HepG2 (cell line): Measurements from ENCODE around the gene TMEM184B. TPM values are rescaled to one million over a fixed set of nuclear protein-coding genes. Genes with fewer than 3 reads are reported as not detected.

Source experiments
- ASH2L ChIP-seq: fragments of 300-600, 200-600 bp; sonication (generic); IDR thresholded peaks from 2 replicates; pipeline ENCODE4 v1.7.0; 2017; ENCODE audit warnings: low read depth, mild to moderate bottlenecking, moderate library complexity, mixed read lengths, low read length; ENCODE audit not compliant: insufficient read length
- HMGXB4 ChIP-seq, 2 experiments: sonication (generic) in 1 of 2; formaldehyde crosslinking in 1 of 2; IDR thresholded peaks; 2 replicates each; pipeline versions ENCODE4 v1.4.0 to v1.6.1; 2018 to 2020; ENCODE audit warnings: missing genetic modification reagents in 2 of 2, borderline replicate concordance in 1 of 2, low read depth in 1 of 2, mild to moderate bottlenecking in 1 of 2, missing biosample characterization in 1 of 2
- HNRNPK ChIP-seq: fragments of 200-400 bp; formaldehyde crosslinking; IDR thresholded peaks from 2 replicates; pipeline ENCODE4 v1.6.1; 2018; ENCODE audit warnings: low read length, low read depth, moderate library complexity, mild to moderate bottlenecking; ENCODE audit not compliant: poor library complexity, severe bottlenecking
- HOXA5 ChIP-seq: sonication (generic); formaldehyde crosslinking; IDR thresholded peaks from 2 replicates; pipeline ENCODE4 v1.4.0; 2020; ENCODE audit warnings: missing genetic modification reagents
- KLF16 ChIP-seq, 2 experiments: sonication (generic) in 1 of 2; formaldehyde crosslinking in 1 of 2; IDR thresholded peaks; 2 replicates each; pipeline versions ENCODE4 v1.6.1 to v1.8.0; 2016 to 2023; ENCODE audit warnings: missing genetic modification reagents in 2 of 2, missing compliant biosample characterization in 1 of 2
- LCORL ChIP-seq, 2 experiments: fragments of 450-650 bp in 1 of 2; sonication (generic) in 1 of 2; formaldehyde crosslinking in 1 of 2; IDR thresholded peaks; 2 replicates each; pipeline versions ENCODE4 v1.5.0 to v1.6.1; 2017 to 2020; ENCODE audit warnings: antibody characterized with exemption in 1 of 2, missing genetic modification reagents in 1 of 2
- PATZ1 ChIP-seq: sonication (generic); formaldehyde crosslinking; IDR thresholded peaks from 2 replicates; pipeline ENCODE4 v1.4.0; 2020; ENCODE audit warnings: missing genetic modification reagents
- PHF8 ChIP-seq: sonication (generic); formaldehyde crosslinking; IDR thresholded peaks from 2 replicates; pipeline ENCODE4 v1.5.0; 2020; ENCODE audit warnings: missing genetic modification reagents
- POGK ChIP-seq: sonication (generic); formaldehyde crosslinking; conservative IDR thresholded peaks from 2 replicates; pipeline ENCODE4 v1.8.0; 2022; ENCODE audit warnings: mild to moderate bottlenecking, moderate library complexity, missing genetic modification reagents
- TEAD2 ChIP-seq: sonication (generic); formaldehyde crosslinking; IDR thresholded peaks from 2 replicates; pipeline ENCODE4 v1.9.0; 2021; ENCODE audit warnings: missing genetic modification reagents
- UBTF ChIP-seq: sonication (generic); formaldehyde crosslinking; IDR thresholded peaks from 2 replicates; pipeline ENCODE4 v1.4.0; 2020; ENCODE audit warnings: mild to moderate bottlenecking, missing genetic modification reagents
- YY1 ChIP-seq: IDR thresholded peaks from 2 replicates; pipeline ENCODE4 v1.6.1; 2011; ENCODE audit warnings: low read length, low read depth, moderate library complexity, mild to moderate bottlenecking; ENCODE audit not compliant: insufficient read depth, insufficient replicate concordance
- ZC3H13 ChIP-seq: sonication (generic); formaldehyde crosslinking; IDR thresholded peaks from 2 replicates; pipeline ENCODE4 v1.8.1; 2023; ENCODE audit warnings: mild to moderate bottlenecking, missing genetic modification reagents, moderate library complexity
- ZFY ChIP-seq: sonication (generic); formaldehyde crosslinking; IDR thresholded peaks from 2 replicates; pipeline ENCODE4 v1.4.0; 2020; ENCODE audit warnings: missing genetic modification reagents
- ZNF501 ChIP-seq: sonication (generic); formaldehyde crosslinking; IDR thresholded peaks from 2 replicates; pipeline ENCODE4 v1.5.1; 2020; ENCODE audit warnings: mild to moderate bottlenecking, moderate library complexity, missing genetic modification reagents
- ZNF549 ChIP-seq: sonication (generic); formaldehyde crosslinking; IDR thresholded peaks from 2 replicates; pipeline ENCODE4 v1.5.0; 2020; ENCODE audit warnings: missing genetic modification reagents
- ZNF768 ChIP-seq: sonication (generic); formaldehyde crosslinking; IDR thresholded peaks from 2 replicates; pipeline ENCODE4 v1.4.0; 2020; ENCODE audit warnings: missing genetic modification reagents
- ZZZ3 ChIP-seq: sonication (generic); formaldehyde crosslinking; IDR thresholded peaks from 2 replicates; pipeline ENCODE4 v1.4.0; 2020; ENCODE audit warnings: missing genetic modification reagents, mild to moderate bottlenecking, borderline replicate concordance
- polyA plus RNA-seq, 8 experiments: library from polyadenylated mRNA; depleted of rRNA in 3 of 8; stranded (reverse) in 7 of 8; unstranded in 1 of 8; fragments of >200 nt; fragmentation: Illumina TruSeq in 4 of 8; extraction: Trizol in 4 of 8; gene quantifications; 2 replicates each; pipeline versions ENCODE4 v1.2.1 to v1.2.3, GENCODE V29; 2011 to 2016; ENCODE audit warnings: low read depth in 4 of 8, missing spikeins in 1 of 8, mixed read lengths in 1 of 8; ENCODE audit not compliant: insufficient read depth in 1 of 8
- total RNA-seq, 5 experiments: library from RNA; depleted of rRNA; stranded (reverse); fragments of >200 nt; fragmentation: Illumina TruSeq; extraction: Trizol; gene quantifications; 2 replicates each; pipeline ENCODE4 v1.2.3, GENCODE V29; 2016; ENCODE audit warnings: low read depth in 1 of 5

Gene TMEM184B
- total and polyA plus RNA-seq, 2 of the 13 experiments (the other 11 are each of a cell fraction or from before 2014, with no cell fraction given) = 15.9 to 16.0 TPM

GRCh38 chr22:38316364-38317121 is 43.7 kb upstream of the TMEM184B start (continued):
- TF ChIP-seq PATZ1 (CRISPR knock-in tag) (peak; percentile 84), TEAD2 (no peak), UBTF (CRISPR knock-in tag) (peak; percentile 33), ZNF501 (CRISPR knock-in tag) (0 out of 2 replicates have a peak, but pooled peaks have one; percentile 28), ZNF549 (CRISPR knock-in tag) (no peak), ASH2L (peak; percentile 33), ZNF768 (CRISPR knock-in tag) (0 out of 2 replicates have a peak, but pooled peaks have one; percentile 34), ZZZ3 (CRISPR knock-in tag) (0 out of 2 replicates have a peak, but pooled peaks have one; percentile 5), PHF8 (CRISPR knock-in tag) (peak; percentile 50), LCORL (IDR thresholded peaks at IDR 0.05) (no peak), LCORL (CRISPR knock-in tag; IDR thresholded peaks at IDR 0.05) (peak; percentile 42; the same call in 1 of the 2 replicates), HOXA5 (CRISPR knock-in tag) (0 out of 2 replicates have a peak, but pooled peaks have one; percentile 18), POGK (CRISPR knock-in tag) (0 out of 2 replicates have a peak, but pooled peaks have one; percentile 36), YY1 (no peak), HMGXB4 (CRISPR knock-in tag; IDR thresholded peaks at IDR 0.05; ENCODE audit: borderline replicate concordance in 1 of 2, low read depth in 1 of 2) (0 out of 4 replicates have a peak, but pooled peaks have one; percentile 17 to 44), ZC3H13 (CRISPR knock-in tag) (0 out of 2 replicates have a peak, but pooled peaks have one; percentile 21), ZFY (peak; percentile 37; the same call in 1 of the 2 replicates), KLF16 (CRISPR knock-in tag; IDR thresholded peaks at IDR 0.05) (0 out of 4 replicates have a peak, but pooled peaks of 1 of the 2 experiments have one; percentile 33), HNRNPK (peak; percentile 82)
